Karpas-422 (cell line): ENCODE measurements around the gene NFATC3. TPM values are rescaled to one million over a fixed set of nuclear protein-coding genes. Genes with fewer than 3 reads are reported as not detected.

Source experiments
- DNase-seq: peaks from one replicate; pipeline ENCODE4 v3.0.0-alpha.2; 2015
- H2AFZ ChIP-seq: fragments of 200-600 bp; sonication (generic); 2 replicates; pipeline ENCODE4 v1.6.1; 2014; ENCODE audit warnings: antibody characterized with exemption, low read length, mixed read lengths
- H3K27ac ChIP-seq: fragments of 200-600 bp; sonication (generic); 2 replicates; pipeline ENCODE4 v1.5.1; 2014; ENCODE audit warnings: mild to moderate bottlenecking, low read length, moderate library complexity
- H3K27me3 ChIP-seq: fragments of 200-600 bp; sonication (generic); 2 replicates; pipeline ENCODE4 v1.6.1; 2014; ENCODE audit warnings: low read length, mixed read lengths
- H3K36me3 ChIP-seq: fragments of 200-600 bp; sonication (generic); 2 replicates; pipeline ENCODE4 v1.6.1; 2014; ENCODE audit warnings: low read length, mixed read lengths; ENCODE audit not compliant: insufficient read depth
- H3K4me1 ChIP-seq: fragments of 200-600 bp; sonication (generic); 2 replicates; pipeline ENCODE4 v1.6.1; 2014; ENCODE audit warnings: mild to moderate bottlenecking, low read length, mixed read lengths
- H3K4me2 ChIP-seq: fragments of 200-600 bp; sonication (generic); 2 replicates; pipeline ENCODE4 v1.6.1; 2014; ENCODE audit warnings: low read length, low read depth, mild to moderate bottlenecking; ENCODE audit not compliant: poor library complexity, severe bottlenecking
- H3K4me3 ChIP-seq: fragments of 200-600 bp; sonication (generic); 2 replicates; pipeline ENCODE4 v1.5.1; 2014; ENCODE audit warnings: mild to moderate bottlenecking, antibody characterized with exemption, low read length, mixed read lengths
- H3K79me2 ChIP-seq: fragments of 200-600 bp; sonication (generic); 2 replicates; pipeline ENCODE4 v1.6.1; 2014; ENCODE audit warnings: mild to moderate bottlenecking, low read length, mixed read lengths
- H3K9ac ChIP-seq: fragments of 200-600 bp; sonication (generic); 2 replicates; pipeline ENCODE4 v1.6.0; 2014; ENCODE audit warnings: low read length
- H3K9me2 ChIP-seq: fragments of 200-600 bp; sonication (generic), shearing (Covaris generic); replicated peaks from 2 replicates; pipeline ENCODE4 v1.6.0; 2014; ENCODE audit warnings: mild to moderate bottlenecking, low read length, moderate library complexity; ENCODE audit not compliant: insufficient read depth
- H3K9me3 ChIP-seq: fragments of 300-700, 200-600 bp; sonication (generic); 2 replicates; pipeline ENCODE4 v1.6.1; 2014; ENCODE audit warnings: low read length, mixed read lengths
- H4K20me1 ChIP-seq: fragments of 200-600 bp; sonication (generic); 2 replicates; pipeline ENCODE4 v1.6.1; 2014; ENCODE audit warnings: mild to moderate bottlenecking, antibody characterized with exemption, low read length, low read depth; ENCODE audit not compliant: insufficient read depth
- total RNA-seq: library from RNA; depleted of rRNA; stranded (reverse); fragments of >200 nt; shearing (Covaris generic); gene quantifications from 2 replicates; pipeline ENCODE4 v1.2.3, GENCODE V29; 2014; ENCODE audit warnings: low replicate concordance

The NFATC3 gene
- total RNA-seq, 1 experiment from 2014 or later = 72.3 TPM

- H4K20me1 ChIP-seq = no peaks in the 10 kb centered on the region
- no peaks in the 10 kb centered on the region for H3K9me2 ChIP-seq
- DNase-seq = no peak
- H3K4me1 ChIP-seq = peaks cover 20% of the 10 kb centered on the region
- no peak overlapping the region for H3K27ac ChIP-seq
- H3K9ac ChIP-seq = no peak overlapping the region
- H3K9me3 ChIP-seq = no peaks in the 10 kb centered on the region
- no peak overlapping the region for H2AFZ ChIP-seq
- no peak overlapping the region for H3K4me2 ChIP-seq
- H3K79me2 ChIP-seq = peaks cover 16% of the 10 kb centered on the region
- no peak overlapping the region for H3K4me3 ChIP-seq
- H3K27me3 ChIP-seq = no peaks in the 10 kb centered on the region
- H3K36me3 ChIP-seq = no peaks in the 10 kb centered on the region
Observed at GRCh38 chr16:68250951-68251350, 165.8 kb downstream of the NFATC3 start.

DNA sequence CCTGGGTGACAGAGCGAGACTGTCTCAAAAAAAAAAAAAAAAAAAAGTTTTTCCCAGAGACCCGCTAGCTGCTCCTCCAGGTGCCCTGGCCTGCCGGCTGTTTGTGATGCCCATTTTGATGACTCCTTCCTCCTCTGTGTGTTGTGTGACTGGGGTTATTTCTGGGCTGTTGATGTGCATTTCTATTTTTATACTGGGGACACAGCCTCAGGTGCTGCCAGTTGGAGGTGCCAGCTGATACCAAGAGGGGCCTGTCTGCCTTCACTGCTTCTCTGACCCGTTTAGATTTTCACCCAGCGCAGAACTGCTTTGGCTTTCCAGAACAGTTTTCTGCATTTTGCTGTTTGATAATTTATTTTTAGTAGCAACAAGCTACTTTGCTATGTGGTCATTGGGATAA, 166.7 kb downstream of the NFATC3 start:
- H3K79me2 ChIP-seq = peaks cover 9% of the 10 kb centered on the region
- no peaks in the 10 kb centered on the region for H3K9me2 ChIP-seq
- no peaks in the 10 kb centered on the region for H3K9me3 ChIP-seq
- no peak overlapping the region for H2AFZ ChIP-seq
- no peak for DNase-seq
- no peaks in the 10 kb centered on the region for H3K36me3 ChIP-seq
- peaks cover 11% of the 10 kb centered on the region for H3K4me1 ChIP-seq
- no peaks in the 10 kb centered on the region for H4K20me1 ChIP-seq
- no peak overlapping the region for H3K4me3 ChIP-seq
- H3K27ac ChIP-seq = no peak overlapping the region
- no peaks in the 10 kb centered on the region for H3K27me3 ChIP-seq
- no peak overlapping the region for H3K4me2 ChIP-seq
- H3K9ac ChIP-seq = no peak overlapping the region

GRCh38 chr16:68252383-68252782, 167.2 kb downstream of the NFATC3 start:
- H3K27me3 ChIP-seq = no peaks in the 10 kb centered on the region
- H3K4me1 ChIP-seq = peaks cover 10% of the 10 kb centered on the region
- no peak for DNase-seq
- no peaks in the 10 kb centered on the region for H4K20me1 ChIP-seq
- no peaks in the 10 kb centered on the region for H3K9me2 ChIP-seq
- H2AFZ ChIP-seq = no peak overlapping the region
- no peaks in the 10 kb centered on the region for H3K36me3 ChIP-seq
- no peaks in the 10 kb centered on the region for H3K9me3 ChIP-seq
- H3K9ac ChIP-seq = no peak overlapping the region
- H3K79me2 ChIP-seq = peaks cover 4% of the 10 kb centered on the region; the same call in 1 of the 2 replicates
- no peak overlapping the region for H3K4me3 ChIP-seq
- no peak overlapping the region for H3K4me2 ChIP-seq
- H3K27ac ChIP-seq = no peak overlapping the region

- H3K4me1 ChIP-seq = peaks cover 10% of the 10 kb centered on the region
- H4K20me1 ChIP-seq = no peaks in the 10 kb centered on the region
- H3K9me3 ChIP-seq = no peaks in the 10 kb centered on the region
- DNase-seq = no peak
- H3K9ac ChIP-seq = no peak overlapping the region
- H3K4me2 ChIP-seq = no peak overlapping the region
- no peaks in the 10 kb centered on the region for H3K9me2 ChIP-seq
- H3K27me3 ChIP-seq = no peaks in the 10 kb centered on the region
- no peaks in the 10 kb centered on the region for H3K79me2 ChIP-seq
- H3K36me3 ChIP-seq = no peaks in the 10 kb centered on the region
- no peak overlapping the region for H3K4me3 ChIP-seq
- no peak overlapping the region for H2AFZ ChIP-seq
- H3K27ac ChIP-seq = no peak overlapping the region
Observed at GRCh38 chr16:68253721-68254120, 168.6 kb downstream of the NFATC3 start.

GRCh38 chr16:68255712-68256111, 170.5 kb downstream of the NFATC3 start:
- Histone ChIP-seq H3K27ac (no peak overlapping the region), H3K4me2 (no peak overlapping the region), H3K4me1 (peaks cover 10% of the 10 kb centered on the region), H3K9me2 (no peaks in the 10 kb centered on the region), H3K4me3 (no peak overlapping the region), H4K20me1 (no peaks in the 10 kb centered on the region), H3K27me3 (no peaks in the 10 kb centered on the region), H3K36me3 (no peaks in the 10 kb centered on the region), H3K9ac (no peak overlapping the region), H3K9me3 (no peaks in the 10 kb centered on the region), H2AFZ (no peak overlapping the region), H3K79me2 (no peaks in the 10 kb centered on the region)
- no peak for DNase-seq

DNA sequence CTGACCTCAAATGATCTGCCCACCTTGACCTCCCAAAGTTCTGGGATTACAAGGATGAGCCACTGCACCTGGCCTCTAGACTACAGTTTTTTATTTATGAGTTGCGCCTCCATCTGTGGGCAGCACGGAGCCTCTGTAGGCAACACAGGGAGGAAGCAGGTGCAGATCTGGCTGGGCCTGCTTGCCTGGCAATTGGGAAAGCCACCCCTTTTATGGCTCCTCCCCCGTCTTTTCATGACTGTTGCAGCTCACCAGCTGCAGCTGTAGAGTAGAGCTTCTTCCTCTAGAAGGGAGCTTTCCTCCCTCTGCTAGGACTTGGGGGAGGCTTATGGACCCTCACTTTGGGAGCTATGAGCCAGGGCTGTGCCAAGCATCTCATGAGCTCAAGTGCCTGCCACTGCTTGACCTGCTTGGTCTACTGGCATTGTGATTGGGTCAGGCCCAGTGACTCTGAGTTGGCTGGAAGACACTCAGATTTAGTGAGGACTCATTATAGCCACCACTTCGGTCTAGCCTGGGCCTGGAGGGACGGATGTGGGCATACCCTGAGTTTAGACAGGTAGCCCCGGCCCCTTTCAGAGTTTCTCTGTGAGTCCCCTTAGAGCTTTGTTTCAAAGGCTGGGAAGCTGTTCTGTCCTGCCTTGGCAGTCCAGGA, 172.2 kb downstream of the NFATC3 start:
- H3K4me2 ChIP-seq = no peak overlapping the region
- H3K9me3 ChIP-seq = no peaks in the 10 kb centered on the region
- no peaks in the 10 kb centered on the region for H3K79me2 ChIP-seq
- no peak overlapping the region for H2AFZ ChIP-seq
- no peak overlapping the region for H3K4me3 ChIP-seq
- no peaks in the 10 kb centered on the region for H3K27me3 ChIP-seq
- H3K36me3 ChIP-seq = no peaks in the 10 kb centered on the region
- H3K27ac ChIP-seq = no peak overlapping the region
- DNase-seq = no peak
- H4K20me1 ChIP-seq = no peaks in the 10 kb centered on the region
- peaks cover 13% of the 10 kb centered on the region for H3K4me1 ChIP-seq
- H3K9me2 ChIP-seq = no peaks in the 10 kb centered on the region
- no peak overlapping the region; the same call in 1 of the 2 replicates for H3K9ac ChIP-seq

DNA sequence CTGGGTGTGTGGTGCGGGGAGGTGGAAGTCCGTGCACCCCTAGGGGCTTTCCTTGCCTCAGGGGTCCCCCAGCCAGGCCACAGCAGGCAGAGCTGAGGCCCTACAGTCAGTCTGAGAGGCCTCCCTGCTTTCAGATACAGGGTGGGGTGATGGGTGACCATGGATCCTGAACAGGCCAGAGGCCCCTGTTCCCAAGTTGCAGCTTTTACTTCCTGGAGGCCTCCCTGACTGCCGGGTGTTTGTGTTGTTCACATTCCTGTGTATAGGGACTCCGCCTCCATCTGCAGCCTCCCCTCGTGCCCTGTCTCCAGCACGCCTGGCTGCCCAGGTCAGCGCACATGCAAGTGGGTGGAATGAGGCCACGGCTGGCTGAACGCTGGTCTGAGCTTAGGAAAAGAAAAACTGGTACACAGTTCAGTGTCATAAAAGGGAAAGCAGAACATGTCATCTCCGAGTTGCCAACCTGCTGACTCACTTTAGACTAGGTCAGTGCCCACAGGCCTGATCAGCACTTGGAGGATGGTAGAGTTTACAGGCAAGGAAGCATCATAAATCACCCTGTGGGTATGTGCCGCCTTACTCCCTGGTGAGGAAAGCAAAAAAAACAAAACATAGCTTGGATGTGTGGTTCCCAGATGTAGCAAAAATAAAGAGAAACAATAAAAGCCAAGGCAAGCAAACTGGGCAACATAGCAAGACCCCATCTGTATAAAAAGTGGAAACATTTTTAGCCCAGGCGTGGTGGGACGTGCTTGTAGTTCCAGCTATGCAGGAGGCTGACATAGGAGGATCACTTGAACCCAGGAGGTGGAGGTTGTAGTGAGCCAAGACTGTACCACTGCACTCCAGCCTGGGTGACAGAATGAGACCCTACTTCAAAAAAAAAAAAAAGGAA, 173.0 kb downstream of the NFATC3 start:
- Histone ChIP-seq H3K4me2 (no peak overlapping the region), H3K4me1 (peaks cover 14% of the 10 kb centered on the region), H3K36me3 (no peaks in the 10 kb centered on the region), H3K9ac (no peak overlapping the region; the same call in 1 of the 2 replicates), H4K20me1 (no peaks in the 10 kb centered on the region), H3K27ac (no peak overlapping the region), H3K79me2 (no peaks in the 10 kb centered on the region), H3K27me3 (no peaks in the 10 kb centered on the region), H3K9me2 (no peaks in the 10 kb centered on the region), H3K9me3 (no peaks in the 10 kb centered on the region), H3K4me3 (no peak overlapping the region), H2AFZ (no peak overlapping the region)
- no peak for DNase-seq

GRCh38 chr16:68259007-68259825, 174.0 kb downstream of the NFATC3 start:
- no peak overlapping the region for H3K9ac ChIP-seq
- peaks cover 22% of the 10 kb centered on the region for H3K4me1 ChIP-seq
- no peaks in the 10 kb centered on the region for H4K20me1 ChIP-seq
- no peak overlapping the region for H3K4me2 ChIP-seq
- H3K27ac ChIP-seq = no peak overlapping the region
- H3K36me3 ChIP-seq = no peaks in the 10 kb centered on the region
- no peak overlapping the region for H2AFZ ChIP-seq
- H3K79me2 ChIP-seq = peaks cover 6% of the 10 kb centered on the region
- no peaks in the 10 kb centered on the region for H3K27me3 ChIP-seq
- no peak overlapping the region for H3K4me3 ChIP-seq
- no peak for DNase-seq
- H3K9me2 ChIP-seq = no peaks in the 10 kb centered on the region
- H3K9me3 ChIP-seq = no peaks in the 10 kb centered on the region
